Liver (tissue), 3 donors: ENCODE results near the gene TMEM183A.

ENCODE experiments used
- GABPA ChIP-seq, 2 donors: IDR thresholded peaks in 1 of 2; conservative IDR thresholded peaks in 1 of 2; 2 replicates each; pipeline ENCODE4 v1.6.1; 2016; ENCODE audit warnings: antibody characterized with exemption in 2 of 2, mild to moderate bottlenecking in 1 of 2, moderate library complexity in 1 of 2
- TAF1 ChIP-seq: conservative IDR thresholded peaks from 2 replicates; pipeline ENCODE4 v1.6.1; 2016; ENCODE audit warnings: antibody characterized with exemption, mild to moderate bottlenecking
- TF ChIP-seq, protein P1 (sequence below): fragments of 150-350 bp; IDR thresholded peaks from 2 replicates; pipeline ENCODE4 v1.5.1; 2017; ENCODE audit warnings: improper control_type of control experiment, low read depth, low read length; ENCODE audit not compliant: missing input control
- TF ChIP-seq, protein P2 (sequence below): IDR thresholded peaks from 2 replicates; pipeline ENCODE4 v1.6.1; 2016; ENCODE audit warnings: antibody characterized with exemption, mild to moderate bottlenecking
- TF ChIP-seq, protein P3 (sequence below): IDR thresholded peaks from 2 replicates; pipeline ENCODE4 v1.6.1; 2016; ENCODE audit warnings: antibody characterized with exemption
- donor health status: healthy.
- donor health status: healthy.

DNA sequence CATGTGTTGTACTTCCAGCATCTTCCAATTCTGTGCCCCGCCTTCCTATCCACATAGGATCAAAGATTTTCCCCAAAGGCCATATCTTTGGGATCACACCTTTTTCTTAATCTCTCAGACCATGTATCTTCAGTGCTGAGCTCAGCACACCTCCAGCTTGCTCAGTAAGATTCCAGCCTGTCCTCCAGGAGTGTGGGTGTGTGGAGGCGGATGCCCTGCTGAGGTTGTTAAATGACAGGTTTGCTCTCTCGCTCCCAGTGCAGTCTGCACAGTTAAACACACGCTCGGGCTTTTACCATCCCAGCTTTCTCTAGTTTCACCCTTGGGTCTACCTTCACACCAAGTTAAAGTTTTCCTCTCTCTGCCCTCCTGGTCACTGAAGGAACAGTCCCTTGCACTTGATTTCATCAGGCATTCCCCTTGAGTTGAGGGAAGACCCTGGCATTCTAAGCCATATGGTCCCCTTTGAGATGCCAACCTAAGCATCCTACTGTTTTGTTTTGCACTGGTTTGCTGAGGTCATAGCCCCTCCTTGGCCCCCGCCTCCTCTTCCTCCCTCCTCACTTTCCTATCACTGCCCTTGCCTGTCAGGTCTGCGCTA, 64.9 kb downstream of the TMEM183A start:
- TF ChIP-seq, protein P1, sequence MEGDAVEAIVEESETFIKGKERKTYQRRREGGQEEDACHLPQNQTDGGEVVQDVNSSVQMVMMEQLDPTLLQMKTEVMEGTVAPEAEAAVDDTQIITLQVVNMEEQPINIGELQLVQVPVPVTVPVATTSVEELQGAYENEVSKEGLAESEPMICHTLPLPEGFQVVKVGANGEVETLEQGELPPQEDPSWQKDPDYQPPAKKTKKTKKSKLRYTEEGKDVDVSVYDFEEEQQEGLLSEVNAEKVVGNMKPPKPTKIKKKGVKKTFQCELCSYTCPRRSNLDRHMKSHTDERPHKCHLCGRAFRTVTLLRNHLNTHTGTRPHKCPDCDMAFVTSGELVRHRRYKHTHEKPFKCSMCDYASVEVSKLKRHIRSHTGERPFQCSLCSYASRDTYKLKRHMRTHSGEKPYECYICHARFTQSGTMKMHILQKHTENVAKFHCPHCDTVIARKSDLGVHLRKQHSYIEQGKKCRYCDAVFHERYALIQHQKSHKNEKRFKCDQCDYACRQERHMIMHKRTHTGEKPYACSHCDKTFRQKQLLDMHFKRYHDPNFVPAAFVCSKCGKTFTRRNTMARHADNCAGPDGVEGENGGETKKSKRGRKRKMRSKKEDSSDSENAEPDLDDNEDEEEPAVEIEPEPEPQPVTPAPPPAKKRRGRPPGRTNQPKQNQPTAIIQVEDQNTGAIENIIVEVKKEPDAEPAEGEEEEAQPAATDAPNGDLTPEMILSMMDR: no peak
- TF ChIP-seq, protein P2, sequence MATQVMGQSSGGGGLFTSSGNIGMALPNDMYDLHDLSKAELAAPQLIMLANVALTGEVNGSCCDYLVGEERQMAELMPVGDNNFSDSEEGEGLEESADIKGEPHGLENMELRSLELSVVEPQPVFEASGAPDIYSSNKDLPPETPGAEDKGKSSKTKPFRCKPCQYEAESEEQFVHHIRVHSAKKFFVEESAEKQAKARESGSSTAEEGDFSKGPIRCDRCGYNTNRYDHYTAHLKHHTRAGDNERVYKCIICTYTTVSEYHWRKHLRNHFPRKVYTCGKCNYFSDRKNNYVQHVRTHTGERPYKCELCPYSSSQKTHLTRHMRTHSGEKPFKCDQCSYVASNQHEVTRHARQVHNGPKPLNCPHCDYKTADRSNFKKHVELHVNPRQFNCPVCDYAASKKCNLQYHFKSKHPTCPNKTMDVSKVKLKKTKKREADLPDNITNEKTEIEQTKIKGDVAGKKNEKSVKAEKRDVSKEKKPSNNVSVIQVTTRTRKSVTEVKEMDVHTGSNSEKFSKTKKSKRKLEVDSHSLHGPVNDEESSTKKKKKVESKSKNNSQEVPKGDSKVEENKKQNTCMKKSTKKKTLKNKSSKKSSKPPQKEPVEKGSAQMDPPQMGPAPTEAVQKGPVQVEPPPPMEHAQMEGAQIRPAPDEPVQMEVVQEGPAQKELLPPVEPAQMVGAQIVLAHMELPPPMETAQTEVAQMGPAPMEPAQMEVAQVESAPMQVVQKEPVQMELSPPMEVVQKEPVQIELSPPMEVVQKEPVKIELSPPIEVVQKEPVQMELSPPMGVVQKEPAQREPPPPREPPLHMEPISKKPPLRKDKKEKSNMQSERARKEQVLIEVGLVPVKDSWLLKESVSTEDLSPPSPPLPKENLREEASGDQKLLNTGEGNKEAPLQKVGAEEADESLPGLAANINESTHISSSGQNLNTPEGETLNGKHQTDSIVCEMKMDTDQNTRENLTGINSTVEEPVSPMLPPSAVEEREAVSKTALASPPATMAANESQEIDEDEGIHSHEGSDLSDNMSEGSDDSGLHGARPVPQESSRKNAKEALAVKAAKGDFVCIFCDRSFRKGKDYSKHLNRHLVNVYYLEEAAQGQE: no peak
- TF ChIP-seq, protein P3, sequence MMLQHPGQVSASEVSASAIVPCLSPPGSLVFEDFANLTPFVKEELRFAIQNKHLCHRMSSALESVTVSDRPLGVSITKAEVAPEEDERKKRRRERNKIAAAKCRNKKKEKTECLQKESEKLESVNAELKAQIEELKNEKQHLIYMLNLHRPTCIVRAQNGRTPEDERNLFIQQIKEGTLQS: no peak
- no peak for TF ChIP-seq GABPA (IDR thresholded peaks at IDR 0.05 in 1 of 2, conservative IDR thresholded peaks at IDR 0.05 in 1 of 2)
- no peak for TF ChIP-seq TAF1
